GM21423 (cell line): Measurements from ENCODE around the gene CDKAL1.
"Not testable (repeated sequence)": the region's sequence is repeated elsewhere in the genome, so short reads cannot be mapped to it uniquely, and the experiment has no call there.

Source experiments
- ATAC-seq: cut with Tn5 transposase; IDR thresholded peaks from one replicate; pipeline ENCODE4 v1.9.1; 2021; ENCODE audit warnings: mild to moderate bottlenecking, moderate library complexity; ENCODE audit not compliant: unreplicated experiment

CDKAL1 gene

GRCh38 chr6:20706238-20706938 lies 172.1 kb downstream of the CDKAL1 start:
- ATAC-seq: no peak

GRCh38 chr6:20706939-20707485 lies 172.8 kb downstream of the CDKAL1 start:
- no peak for ATAC-seq

GRCh38 chr6:20707870-20708269 lies 173.6 kb downstream of the CDKAL1 start:
- no peak for ATAC-seq

- ATAC-seq: peak; percentile 69
These were observed 174.3 kb downstream of the CDKAL1 start for GRCh38 chr6:20708367-20709124.

- ATAC-seq: no peak
These were observed 175.2 kb downstream of the CDKAL1 start for GRCh38 chr6:20709451-20709850.

GRCh38 chr6:20710341-20710740 lies 176.1 kb downstream of the CDKAL1 start:
- ATAC-seq: no peak

- no peak for ATAC-seq
These were observed 177.3 kb downstream of the CDKAL1 start for GRCh38 chr6:20711518-20711917.

GRCh38 chr6:20712011-20712410 lies 177.8 kb downstream of the CDKAL1 start:
- no peak for ATAC-seq

GRCh38 chr6:20715135-20715806 lies 181.0 kb downstream of the CDKAL1 start:
- no peak for ATAC-seq

- peak; percentile 70 for ATAC-seq
These were observed 182.6 kb downstream of the CDKAL1 start for GRCh38 chr6:20716865-20717264.

GRCh38 chr6:20717743-20718142 lies 183.5 kb downstream of the CDKAL1 start:
- no peak for ATAC-seq

GRCh38 chr6:20718705-20719653 lies 184.7 kb downstream of the CDKAL1 start:
- no peak for ATAC-seq

- ATAC-seq: no peak
These were observed 185.7 kb downstream of the CDKAL1 start for GRCh38 chr6:20719980-20720379.

- ATAC-seq: not testable (repeated sequence)
These were observed 186.9 kb downstream of the CDKAL1 start for GRCh38 chr6:20721121-20721520.

GRCh38 chr6:20722455-20722854 lies 188.2 kb downstream of the CDKAL1 start:
- ATAC-seq: no peak

GRCh38 chr6:20723236-20723635 lies 189.0 kb downstream of the CDKAL1 start:
- ATAC-seq: no peak

- no peak for ATAC-seq
These were observed 190.4 kb downstream of the CDKAL1 start for GRCh38 chr6:20724443-20725190.

- ATAC-seq: not testable (repeated sequence)
These were observed 191.0 kb downstream of the CDKAL1 start for GRCh38 chr6:20725235-20725634.

GRCh38 chr6:20729086-20729485 lies 194.8 kb downstream of the CDKAL1 start:
- no peak for ATAC-seq

GRCh38 chr6:20732362-20732761 lies 198.1 kb downstream of the CDKAL1 start:
- ATAC-seq: not testable (repeated sequence)
